Measurements from ENCODE around the gene PRLR. TPM values are rescaled to one million over a fixed set of nuclear protein-coding genes. Genes with fewer than 3 reads are reported as not detected.

PRLR gene
- total RNA-seq, 1 experiment from 2014 or later, result 2.5 TPM

DNA sequence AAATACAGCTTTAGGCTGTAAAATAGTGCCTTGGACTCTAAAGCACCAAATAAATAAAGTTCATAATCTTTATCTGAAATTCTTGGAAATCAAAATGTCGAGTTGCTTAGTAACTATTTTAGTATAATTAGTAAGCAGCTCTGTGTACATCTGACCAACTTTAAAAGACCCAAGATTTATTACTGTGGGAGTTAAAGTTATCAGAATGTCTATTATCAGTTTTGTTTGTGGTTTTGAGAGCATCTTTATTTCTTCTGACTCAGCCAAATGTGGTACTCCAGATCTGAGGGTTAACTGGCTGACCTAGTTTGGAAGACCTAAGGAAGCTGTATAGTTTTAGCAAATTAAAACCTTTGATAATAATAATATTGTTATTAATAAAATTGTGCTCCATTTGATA lies 81.2 kb downstream of the PRLR start:
- H3K27ac ChIP-seq (ENCODE audit: insufficient read length, low read depth, low read length), result no peak overlapping the region
- Mint-ChIP-seq H3K9me3 (no peaks in the 10 kb centered on the region; a peak in 2 of 5 replicates), H3K27ac (no peak overlapping the region), H3K4me3 (no peak overlapping the region), H3K36me3 (ENCODE audit: insufficient read depth in 1 of 3, low read depth in 3 of 3) (no peaks in the 10 kb centered on the region), H3K4me1 (peaks cover 19 to 23% of the 10 kb centered on the region in 2 experiments), H3K27me3 (ENCODE audit: low read depth) (no peaks in the 10 kb centered on the region)
- H3K79me1 ChIP-seq (ENCODE audit: insufficient read depth, low read depth, low read length, poor library complexity, severe bottlenecking), result no peaks in the 10 kb centered on the region
- H2BK20ac ChIP-seq (ENCODE audit: low read depth, low read length, poor library complexity, severe bottlenecking), result no peak overlapping the region
- no peak overlapping the region for H3T11ph ChIP-seq (ENCODE audit: low read length)
- no peak overlapping the region for H2AFZ ChIP-seq (ENCODE audit: low read length)
- peaks cover 2% of the 10 kb centered on the region; the same call in 1 of the 2 replicates for H3K4me1 ChIP-seq (ENCODE audit: insufficient read depth, low read length)
- H3K56ac ChIP-seq (ENCODE audit: insufficient read length, low read depth, low read length), result no peak overlapping the region
- H4K91ac ChIP-seq (ENCODE audit: insufficient read length, low read depth, low read length), result no peak overlapping the region
- no peak overlapping the region for H2BK15ac ChIP-seq (ENCODE audit: low read depth, low read length)
- no CpG with 5 or more reads among the region's 1 CpG for WGBS (ENCODE audit: extremely low coverage, insufficient read length, low lambda C conversion rate)
- H3K23me2 ChIP-seq (ENCODE audit: insufficient read length, low read depth, low read length, poor library complexity, severe bottlenecking), result no peaks in the 10 kb centered on the region
- H3K23ac ChIP-seq (ENCODE audit: insufficient read length, low read depth, low read length), result no peak overlapping the region
- no peaks in the 10 kb centered on the region for H3K9me3 ChIP-seq (ENCODE audit: control insufficient read depth, low read depth, low read length)
- no peak overlapping the region for H3K14ac ChIP-seq (ENCODE audit: insufficient read depth, low read length)
- H2BK120ac ChIP-seq (ENCODE audit: low read depth, low read length, poor library complexity, severe bottlenecking), result no peak overlapping the region
- H4K20me1 ChIP-seq (ENCODE audit: control insufficient read depth, insufficient read depth, insufficient read length), result no peaks in the 10 kb centered on the region
- H3K79me2 ChIP-seq (ENCODE audit: insufficient read depth, low read length), result no peaks in the 10 kb centered on the region
- no peak overlapping the region for H4K5ac ChIP-seq (ENCODE audit: insufficient read length, low read depth, low read length)
- H3K4ac ChIP-seq (ENCODE audit: low read depth, low read length), result no peak overlapping the region
- no peak overlapping the region for H2BK5ac ChIP-seq (ENCODE audit: insufficient read length, low read length)
- H3K18ac ChIP-seq (ENCODE audit: insufficient read length, low read depth, low read length), result no peak overlapping the region
- H3K9ac ChIP-seq (ENCODE audit: extremely low read depth, insufficient read length, low read length), result no peak overlapping the region
- H3K4me2 ChIP-seq (ENCODE audit: insufficient read depth, insufficient read length, low read length), result no peak overlapping the region
- no peak for DNase-seq
- no peak overlapping the region for H2AK5ac ChIP-seq (ENCODE audit: insufficient read length, low read length)
- no peak overlapping the region for H4K8ac ChIP-seq (replicated peaks; ENCODE audit: insufficient read length, low read depth, low read length)
- TF ChIP-seq, protein P1, sequence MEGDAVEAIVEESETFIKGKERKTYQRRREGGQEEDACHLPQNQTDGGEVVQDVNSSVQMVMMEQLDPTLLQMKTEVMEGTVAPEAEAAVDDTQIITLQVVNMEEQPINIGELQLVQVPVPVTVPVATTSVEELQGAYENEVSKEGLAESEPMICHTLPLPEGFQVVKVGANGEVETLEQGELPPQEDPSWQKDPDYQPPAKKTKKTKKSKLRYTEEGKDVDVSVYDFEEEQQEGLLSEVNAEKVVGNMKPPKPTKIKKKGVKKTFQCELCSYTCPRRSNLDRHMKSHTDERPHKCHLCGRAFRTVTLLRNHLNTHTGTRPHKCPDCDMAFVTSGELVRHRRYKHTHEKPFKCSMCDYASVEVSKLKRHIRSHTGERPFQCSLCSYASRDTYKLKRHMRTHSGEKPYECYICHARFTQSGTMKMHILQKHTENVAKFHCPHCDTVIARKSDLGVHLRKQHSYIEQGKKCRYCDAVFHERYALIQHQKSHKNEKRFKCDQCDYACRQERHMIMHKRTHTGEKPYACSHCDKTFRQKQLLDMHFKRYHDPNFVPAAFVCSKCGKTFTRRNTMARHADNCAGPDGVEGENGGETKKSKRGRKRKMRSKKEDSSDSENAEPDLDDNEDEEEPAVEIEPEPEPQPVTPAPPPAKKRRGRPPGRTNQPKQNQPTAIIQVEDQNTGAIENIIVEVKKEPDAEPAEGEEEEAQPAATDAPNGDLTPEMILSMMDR (conservative IDR thresholded peaks at IDR 0.05), result no peak
- no peaks in the 10 kb centered on the region for H3K27me3 ChIP-seq (ENCODE audit: insufficient read depth, low read length)
- no peak overlapping the region for H2BK12ac ChIP-seq (ENCODE audit: insufficient read length, low read depth, low read length)
